HG02798 (cell line): Measurements from ENCODE around the gene ORAI3.

Experiments
- ATAC-seq: cut with Tn5 transposase; IDR thresholded peaks from one replicate; pipeline ENCODE4 v1.9.1; 2021; ENCODE audit warnings: mild to moderate bottlenecking; ENCODE audit not compliant: unreplicated experiment, poor library complexity

The ORAI3 gene

DNA sequence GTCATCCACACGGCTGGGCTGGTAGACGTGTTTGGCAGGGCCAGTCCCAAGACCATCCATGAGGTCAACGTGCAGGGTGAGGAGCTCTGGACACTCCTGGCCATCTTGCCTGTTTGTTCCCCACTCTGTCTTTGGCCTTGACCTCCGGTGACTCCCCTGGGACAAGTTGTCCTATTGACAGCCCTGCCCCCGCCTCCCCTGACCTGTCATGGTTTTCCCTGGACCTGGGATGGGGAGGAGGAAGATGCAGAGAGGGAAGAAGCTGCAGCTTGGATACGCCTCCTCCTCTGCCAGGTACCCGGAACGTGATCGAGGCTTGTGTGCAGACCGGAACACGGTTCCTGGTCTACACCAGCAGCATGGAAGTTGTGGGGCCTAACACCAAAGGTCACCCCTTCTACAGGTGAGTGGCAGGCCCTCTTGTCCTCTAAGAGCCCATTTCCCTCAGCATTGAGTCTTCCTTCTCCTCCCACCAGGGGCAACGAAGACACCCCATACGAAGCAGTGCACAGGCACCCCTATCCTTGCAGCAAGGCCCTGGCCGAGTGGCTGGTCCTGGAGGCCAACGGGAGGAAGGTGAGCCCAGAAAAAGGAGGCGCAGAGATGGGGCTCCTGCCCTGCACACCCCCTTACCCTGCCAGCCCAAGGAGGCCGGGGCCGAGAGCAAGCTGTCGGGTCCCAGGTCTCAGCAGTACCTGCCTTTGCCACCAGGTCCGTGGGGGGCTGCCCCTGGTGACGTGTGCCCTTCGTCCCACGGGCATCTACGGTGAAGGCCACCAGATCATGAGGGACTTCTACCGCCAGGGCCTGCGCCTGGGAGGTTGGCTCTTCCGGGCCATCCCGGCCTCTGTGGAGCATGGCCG is 37.5 kb downstream of the ORAI3 start:
- ATAC-seq = no peak

DNA sequence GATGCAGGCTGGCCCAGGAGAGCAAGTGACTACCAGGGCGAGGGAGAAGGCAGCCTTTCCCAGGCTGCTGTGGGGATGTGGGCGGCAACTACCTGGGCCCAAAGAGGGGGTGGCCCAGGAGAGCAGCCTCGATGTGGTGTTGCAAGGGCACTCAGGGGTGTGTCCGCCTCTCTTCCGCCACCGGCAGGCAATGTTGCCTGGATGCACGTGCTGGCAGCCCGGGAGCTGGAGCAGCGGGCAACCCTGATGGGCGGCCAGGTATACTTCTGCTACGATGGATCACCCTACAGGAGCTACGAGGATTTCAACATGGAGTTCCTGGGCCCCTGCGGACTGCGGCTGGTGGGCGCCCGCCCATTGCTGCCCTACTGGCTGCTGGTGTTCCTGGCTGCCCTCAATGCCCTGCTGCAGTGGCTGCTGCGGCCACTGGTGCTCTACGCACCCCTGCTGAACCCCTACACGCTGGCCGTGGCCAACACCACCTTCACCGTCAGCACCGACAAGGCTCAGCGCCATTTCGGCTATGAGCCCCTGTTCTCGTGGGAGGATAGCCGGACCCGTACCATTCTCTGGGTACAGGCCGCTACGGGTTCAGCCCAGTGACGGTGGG is 38.8 kb downstream of the ORAI3 start:
- ATAC-seq = no peak

DNA sequence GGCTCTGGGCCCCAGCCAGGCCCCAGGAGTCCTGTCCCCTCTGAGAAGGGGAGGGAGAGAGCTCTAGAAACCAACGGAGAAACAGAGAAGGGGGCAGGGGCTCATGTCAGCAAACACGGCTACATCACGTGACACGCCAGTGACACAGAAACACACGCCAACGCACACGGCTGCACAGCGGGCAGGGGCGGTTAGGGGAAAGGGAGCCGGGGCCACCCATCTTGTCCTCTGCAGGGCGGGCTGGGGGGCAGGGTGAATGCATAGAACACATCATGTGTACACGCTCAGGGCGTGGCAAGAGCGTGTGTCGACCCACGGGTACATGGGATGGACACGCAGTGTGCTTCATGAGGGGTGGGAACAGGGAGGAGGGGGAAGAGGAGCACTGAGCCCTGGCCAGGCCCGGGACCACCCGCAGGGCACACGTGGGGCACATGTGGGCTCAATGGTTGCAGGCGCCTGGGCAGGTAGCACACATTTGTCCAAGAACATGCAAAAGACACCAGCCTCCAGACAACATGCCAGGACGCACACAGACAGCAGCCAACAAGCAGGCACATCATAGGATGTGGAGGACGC is 40.7 kb downstream of the ORAI3 start:
- no peak for ATAC-seq

DNA sequence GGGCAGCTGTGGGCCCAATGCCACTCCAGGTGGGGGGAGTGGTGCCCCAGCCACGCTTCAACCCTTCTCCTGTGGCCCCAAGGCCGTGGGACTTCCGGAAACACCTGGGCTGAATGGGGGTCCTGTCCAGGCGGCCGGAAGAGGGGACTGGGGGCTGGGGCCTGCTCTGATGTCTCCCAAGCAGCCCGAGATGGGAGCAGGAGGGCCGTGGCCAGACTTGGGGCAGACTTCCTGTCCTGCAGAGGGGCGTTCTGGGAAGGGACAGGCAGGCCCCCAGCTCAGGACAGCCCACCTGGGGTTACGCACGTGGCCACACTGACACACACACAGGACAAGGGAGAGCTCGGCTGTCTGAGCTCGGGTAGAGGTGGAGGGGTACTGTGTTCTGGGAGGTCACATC is 41.2 kb downstream of the ORAI3 start:
- no peak for ATAC-seq

DNA sequence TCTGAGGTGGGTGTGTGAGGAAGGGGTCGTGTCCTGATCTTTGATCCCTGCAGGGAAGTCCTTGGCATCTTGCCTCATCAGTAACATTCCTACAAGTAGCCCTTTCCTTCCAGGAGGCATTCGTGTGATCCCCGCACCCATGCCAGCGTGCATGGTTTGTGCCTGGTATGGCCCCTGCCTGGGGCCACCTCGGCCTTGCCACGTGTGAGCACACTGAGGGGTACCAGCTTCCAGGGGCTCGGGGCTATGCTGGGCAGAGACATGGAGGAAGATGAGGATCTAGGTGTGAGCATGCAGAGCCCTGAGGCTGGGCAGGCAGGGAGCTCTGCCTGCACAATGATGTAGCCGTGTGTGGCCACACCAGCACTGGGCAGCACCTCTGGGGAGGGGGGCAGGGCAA is 42.2 kb downstream of the ORAI3 start:
- no peak for ATAC-seq

DNA sequence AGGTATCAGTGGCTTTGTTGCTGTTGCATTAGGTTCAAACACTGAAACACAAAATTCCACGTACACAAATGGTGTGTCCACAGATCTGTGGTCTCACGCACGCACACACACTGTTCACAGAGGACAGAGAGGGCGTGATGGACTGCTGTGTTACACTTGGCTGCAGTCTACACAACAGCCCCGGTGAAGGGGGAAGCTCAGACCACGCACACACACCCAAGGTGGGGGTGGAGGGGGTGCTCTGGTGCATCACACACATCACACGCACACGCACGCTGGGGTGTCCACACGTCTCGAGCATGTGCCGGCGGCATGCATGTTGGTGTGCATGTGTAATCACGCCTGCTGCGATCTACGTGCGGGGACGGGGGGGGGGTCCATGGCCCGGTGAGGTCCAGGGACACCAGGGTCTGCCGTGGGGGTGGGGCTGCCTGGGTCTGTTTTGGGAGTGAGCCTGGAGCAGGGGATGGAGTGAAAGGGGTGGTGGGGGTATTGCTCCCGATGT is 43.5 kb downstream of the ORAI3 start:
- ATAC-seq = no peak

DNA sequence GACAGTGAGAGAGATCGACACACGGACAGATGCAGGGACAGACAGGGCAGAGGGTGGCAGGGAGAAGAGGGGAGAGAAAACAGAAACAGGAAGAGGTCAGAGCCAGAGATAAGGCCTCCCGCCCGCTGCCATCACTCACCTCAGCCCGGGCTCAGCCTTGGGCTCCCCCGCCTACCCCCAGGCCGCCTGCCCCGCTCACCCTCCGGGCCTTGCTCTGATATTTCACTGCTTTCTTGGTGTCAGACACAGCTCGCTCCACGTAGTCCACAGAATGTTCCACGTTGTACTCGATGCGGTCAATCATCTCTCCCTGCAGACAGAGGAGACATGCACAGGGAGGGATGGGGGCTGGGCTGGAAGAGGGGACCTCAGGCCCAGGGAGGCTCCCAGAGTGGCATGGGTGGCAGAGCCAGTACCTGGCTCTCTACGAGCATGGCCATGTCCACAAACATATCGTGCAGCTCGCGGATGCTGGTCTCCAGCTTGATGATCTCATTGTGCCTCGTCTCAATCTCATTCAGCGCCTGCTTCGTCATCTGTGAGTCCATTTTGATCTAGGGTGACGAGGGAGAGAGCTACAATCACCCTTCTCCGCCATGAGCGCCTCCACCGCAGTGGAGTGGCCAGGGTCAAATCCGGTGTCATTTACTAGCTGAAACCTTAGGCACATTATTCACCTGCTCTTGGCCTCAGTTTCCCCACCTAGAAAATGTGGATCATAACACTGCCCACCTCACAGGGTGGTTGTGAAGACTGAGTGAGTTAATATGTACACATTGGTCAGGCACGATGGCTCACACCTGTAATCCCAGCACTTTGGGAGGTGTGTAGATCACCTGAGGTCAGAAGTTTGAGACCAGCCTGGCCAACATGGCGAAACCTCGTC is 44.3 kb downstream of the ORAI3 start:
- no peak for ATAC-seq

DNA sequence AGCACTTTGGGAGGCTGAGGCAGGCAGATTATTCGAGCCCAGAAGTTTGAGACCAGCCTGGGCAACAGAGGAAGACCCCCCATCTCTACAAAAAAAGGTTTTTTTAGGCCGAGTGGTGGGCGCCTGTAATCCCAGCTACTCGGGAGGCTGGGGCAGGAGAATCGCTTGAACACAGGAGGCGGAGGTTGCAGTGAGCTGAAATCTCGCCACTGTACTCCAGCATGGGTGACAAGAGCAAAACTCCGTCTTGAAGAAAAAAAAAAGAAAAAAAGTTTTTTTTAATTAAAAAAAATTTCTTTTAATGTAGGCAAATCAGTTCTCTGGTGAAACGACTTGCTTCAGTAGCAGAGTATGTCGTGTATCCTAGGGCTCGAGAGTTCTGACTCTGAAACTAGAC is 47.1 kb downstream of the ORAI3 start:
- no peak for ATAC-seq

DNA sequence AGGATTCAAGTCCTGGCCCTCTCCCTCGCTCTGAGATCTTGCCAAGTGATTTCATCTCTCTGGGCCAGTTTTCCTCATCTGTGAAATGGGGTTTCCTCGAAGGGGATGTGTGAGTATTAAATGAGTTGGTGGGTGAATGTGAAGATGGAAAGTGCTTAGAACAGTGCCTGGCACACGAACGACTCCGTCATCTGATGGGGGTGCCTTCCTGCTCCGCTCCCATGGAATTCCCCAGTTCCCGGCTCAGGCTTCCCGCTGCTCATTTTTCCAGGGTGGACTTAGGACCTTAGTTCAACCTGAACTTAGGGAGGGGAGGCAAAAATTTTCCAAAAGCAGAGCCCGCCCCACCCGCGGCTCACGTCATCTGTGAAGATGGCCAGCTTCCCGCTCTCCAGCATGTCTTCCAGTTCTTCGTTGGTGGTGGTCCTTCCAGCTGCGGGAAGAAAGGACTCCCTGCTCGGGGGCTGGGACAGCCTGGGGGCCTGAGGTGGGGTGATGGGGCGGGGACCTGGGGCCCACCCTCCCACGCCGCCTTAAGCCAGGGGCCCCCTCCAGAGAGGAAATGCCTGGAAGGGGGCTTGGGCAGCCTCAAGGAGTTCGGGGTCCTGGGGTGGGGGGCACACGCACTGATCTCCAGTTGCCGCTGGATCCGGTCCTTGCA is 47.6 kb downstream of the ORAI3 start:
- ATAC-seq = peak; percentile 18

DNA sequence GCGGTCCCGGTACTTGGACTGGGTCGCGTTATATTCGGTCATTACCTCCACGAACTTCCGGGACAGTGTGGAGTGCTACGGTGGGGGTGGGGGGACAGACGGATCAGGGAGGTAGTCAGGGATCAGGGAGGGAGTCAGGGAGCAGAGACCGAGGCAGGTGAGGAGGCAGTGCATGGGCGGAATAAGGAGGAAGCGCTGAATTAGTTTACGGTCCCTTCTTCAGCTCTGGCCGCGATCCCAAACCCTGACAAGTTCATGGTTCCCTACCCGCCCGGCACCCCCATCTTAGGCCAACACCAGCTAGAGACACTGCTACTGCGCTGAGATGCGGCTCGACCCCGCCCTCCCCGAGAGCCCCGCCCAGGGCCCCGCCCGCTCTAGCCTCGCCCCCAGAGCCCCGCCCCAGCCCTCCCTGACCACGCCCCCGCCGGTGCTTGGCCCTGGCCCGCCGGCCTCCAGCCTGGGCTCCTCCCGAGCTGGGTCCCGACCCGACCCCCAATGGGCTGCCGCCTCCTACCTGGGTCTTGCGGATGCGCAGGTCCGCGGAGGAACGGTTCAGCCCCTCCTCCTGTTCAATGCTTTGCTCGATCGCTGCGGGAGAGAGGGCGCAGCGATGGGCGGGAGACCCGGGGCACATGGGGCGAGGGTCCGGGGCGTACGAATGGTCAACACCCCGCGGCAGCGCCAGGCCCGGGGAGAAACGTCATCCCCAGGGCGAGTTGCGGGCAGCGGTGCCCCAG is 48.3 kb downstream of the ORAI3 start:
- peak; percentile 81 for ATAC-seq

DNA sequence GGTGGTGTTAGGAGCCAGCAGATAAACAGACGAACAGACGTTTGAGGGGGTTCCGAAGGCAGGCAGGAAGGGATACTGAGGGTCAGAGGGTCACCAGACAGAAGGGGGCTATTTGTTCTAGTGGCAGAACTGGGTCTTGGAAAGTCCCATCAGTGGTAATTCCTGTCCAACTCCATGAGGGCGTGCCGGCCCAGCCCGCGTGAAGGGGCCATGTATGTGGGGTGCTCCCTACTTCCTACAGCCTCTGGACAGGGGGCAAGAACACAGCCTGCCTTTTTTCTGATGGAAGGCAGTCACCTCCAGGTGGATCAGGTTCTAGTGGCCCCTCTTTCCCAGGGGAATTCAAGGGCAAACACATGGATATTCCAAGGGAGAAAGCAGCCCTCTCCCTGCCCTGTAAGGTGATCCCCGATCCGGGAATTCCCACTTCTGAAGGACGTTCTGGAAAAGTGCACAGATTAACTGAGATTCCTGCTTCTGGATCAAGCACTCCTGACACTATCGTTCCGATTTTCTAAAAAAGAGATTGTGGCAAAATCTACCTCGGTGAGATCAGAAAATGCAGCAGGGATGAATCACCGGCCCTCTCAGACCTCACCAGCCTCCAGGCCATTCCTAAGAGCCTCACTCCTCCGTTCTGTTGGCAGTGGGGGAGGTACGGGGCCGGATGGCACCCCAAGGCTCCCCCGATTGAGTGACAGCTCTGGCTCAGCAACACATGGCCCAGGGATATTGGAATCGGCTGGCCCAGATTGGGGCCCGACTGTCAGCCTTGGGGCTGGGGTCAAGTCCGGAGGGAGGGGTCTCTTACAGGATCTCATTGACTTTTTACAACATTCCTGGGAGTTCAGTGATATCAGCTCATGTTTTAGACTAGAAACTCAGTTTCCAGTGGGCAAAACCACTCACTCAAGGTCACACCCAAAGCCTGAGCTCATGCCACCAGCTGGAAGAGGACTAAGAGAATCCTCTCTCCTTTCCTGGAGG is 49.1 kb downstream of the ORAI3 start:
- no peak for ATAC-seq

DNA sequence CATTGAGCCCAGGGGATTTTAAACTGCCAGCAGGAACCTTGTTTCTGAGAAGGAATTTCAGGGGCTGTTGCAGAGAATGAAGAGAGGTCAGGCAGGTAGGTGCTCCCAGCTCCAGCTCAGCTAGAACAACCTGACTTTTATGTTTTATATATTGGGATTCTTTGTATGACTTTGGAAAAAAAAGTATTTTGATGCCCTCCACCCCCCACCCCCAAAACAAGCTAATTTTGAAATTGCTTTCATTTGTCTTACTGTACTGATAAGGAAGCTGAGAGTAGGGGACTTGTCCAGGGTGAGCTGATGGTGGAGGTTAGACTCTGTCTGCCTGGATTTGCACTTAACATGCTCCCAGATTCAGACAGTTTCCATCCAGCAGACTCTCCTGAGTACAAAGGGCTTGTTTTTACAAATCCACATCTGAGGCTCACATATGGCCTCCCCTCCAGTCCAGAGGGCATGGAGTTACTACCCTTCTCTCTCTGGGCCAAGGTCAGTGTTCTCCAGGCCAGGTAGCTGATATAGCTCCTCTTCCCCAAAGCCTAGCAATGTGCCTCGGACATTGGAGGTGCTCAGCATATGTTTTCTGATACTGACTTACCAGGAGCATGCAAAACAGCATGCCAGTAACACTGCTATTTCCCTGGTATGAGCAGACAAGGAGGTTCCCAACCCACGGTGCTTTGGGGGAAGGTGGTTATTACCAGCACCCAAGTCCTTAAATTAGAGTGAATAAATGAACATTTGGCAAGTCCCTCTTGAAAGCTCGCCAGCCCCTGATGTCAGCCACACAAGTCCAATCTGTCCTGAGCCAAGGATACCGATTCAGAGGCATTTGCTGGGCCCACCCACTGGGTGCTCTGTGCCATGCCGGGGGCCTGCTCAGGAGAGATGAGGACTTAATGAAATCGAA is 50.2 kb downstream of the ORAI3 start:
- no peak for ATAC-seq

DNA sequence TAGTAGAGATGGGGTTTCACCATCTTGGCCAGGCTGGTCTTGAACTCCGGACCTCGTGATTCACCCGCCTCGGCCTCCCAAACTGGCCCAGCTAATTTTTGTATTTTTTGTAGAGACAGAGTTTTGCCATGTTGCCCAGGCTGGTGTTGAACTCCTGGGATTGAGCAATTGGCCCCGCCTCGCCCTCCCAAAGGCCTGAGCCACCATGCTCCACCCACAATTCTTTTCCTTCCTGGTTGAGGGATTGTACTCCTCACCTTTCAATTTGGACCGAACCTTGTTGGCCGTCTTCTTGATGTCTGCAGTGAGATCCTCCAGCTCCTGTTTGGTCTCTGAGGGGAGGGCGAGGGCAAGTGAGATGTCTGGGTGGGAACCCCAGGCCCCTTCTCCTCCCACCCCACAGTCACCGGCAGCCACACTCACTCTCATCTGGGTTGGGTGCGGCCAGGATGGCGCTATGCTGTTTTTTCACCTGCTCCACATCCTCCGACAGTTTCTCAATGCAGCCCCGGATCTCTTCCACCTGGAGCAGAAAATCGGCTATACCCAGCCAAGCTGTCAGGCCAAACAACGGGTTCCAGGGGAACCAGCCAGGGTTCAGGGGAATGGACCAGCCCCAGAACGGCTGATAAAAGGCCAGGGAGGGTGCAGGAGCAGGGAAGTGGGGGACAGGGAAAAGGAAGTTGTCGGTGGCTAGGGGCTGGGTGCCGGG is 52.0 kb downstream of the ORAI3 start:
- ATAC-seq = no peak

DNA sequence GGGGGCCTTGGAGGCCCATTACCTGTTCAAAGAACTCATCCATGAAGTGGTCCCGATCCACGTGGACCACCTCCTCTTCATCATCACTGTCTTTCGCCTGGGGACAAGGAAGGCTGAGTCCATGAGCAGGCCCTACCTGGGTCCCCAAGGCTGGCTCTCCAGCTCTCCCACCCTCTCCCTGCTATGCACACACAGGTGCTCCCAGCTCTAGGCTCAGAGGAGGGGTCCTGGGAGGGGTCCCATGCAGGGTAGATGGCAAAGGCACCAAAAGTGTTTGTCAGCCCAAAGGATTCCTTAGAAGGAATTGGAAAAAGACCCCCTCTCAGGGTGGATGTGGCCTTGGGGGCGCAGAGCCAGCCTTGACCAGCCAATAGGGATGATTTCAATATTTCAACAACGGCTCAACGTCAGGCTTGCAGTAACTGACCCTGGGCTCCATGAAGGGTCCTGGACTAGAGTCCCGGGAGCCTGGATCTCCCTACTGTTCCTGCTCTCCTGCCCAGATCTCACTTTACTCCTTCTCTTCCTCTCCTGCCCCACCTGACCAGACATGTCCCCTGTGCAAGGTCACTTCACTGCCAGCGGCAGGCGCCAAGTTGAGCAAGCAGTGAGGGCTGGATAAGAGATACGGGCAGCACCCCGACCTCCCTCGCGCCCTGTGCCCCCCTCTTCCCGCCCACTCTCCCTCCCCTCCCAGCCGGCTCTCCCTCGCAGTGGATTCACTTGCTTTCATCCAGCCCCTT is 52.8 kb downstream of the ORAI3 start:
- ATAC-seq = no peak

DNA sequence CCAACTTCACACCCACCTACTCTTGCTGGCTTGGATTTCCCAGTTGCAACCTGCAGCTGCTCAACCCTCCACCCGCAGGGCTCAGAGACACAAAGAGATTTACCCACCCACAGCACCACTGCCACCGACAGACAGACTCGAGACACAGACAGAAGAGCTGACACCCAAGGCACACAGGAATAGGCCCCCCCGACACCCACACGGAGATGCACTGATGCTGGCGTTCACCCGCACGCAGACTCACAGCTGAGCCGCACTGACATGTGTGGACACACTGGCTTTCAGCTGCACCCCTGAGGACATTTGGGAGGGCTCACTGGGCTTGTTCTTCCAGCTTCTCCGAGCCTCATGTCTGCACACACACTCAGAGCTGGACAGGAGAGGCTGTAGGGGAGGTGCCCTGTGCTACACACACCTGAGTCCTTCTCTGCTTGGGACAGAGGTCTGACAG is 53.4 kb downstream of the ORAI3 start:
- no peak for ATAC-seq

DNA sequence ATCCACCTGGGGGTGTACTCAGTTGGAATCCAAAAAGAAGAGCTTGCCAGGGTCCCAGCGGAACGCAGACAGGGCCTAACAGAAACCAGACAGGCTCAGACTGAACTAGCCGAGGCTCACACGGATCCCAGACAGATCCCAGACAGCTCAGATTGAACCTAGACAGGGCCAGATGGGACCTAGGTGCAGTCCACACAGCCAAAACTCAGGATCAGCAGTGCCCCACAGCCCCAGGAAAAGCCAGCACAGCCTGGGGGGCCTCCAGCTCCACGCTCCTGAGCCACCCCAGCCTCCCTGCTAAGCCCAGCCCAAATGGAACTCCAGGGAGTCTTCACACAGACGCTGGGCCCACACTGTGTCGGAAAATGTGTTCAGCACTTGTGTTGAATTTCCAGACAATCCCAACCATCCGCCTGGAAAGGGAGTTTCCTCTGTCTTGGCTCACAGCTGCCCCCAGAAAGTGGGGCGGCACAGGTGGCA is 54.0 kb downstream of the ORAI3 start:
- ATAC-seq = no peak
